WI38 (cell line): ENCODE measurements around the gene AKAP13.

Experiments
- H3K4me3 ChIP-seq: 2 replicates; pipeline ENCODE4 v1.5.1; 2011; ENCODE audit warnings: low read depth, mild to moderate bottlenecking, control low read depth, low read length
- CTCF ChIP-seq: IDR thresholded peaks from 2 replicates; pipeline ENCODE4 v1.5.1; 2012; ENCODE audit warnings: low read depth, mild to moderate bottlenecking, control low read depth, low read length

Gene AKAP13

DNA sequence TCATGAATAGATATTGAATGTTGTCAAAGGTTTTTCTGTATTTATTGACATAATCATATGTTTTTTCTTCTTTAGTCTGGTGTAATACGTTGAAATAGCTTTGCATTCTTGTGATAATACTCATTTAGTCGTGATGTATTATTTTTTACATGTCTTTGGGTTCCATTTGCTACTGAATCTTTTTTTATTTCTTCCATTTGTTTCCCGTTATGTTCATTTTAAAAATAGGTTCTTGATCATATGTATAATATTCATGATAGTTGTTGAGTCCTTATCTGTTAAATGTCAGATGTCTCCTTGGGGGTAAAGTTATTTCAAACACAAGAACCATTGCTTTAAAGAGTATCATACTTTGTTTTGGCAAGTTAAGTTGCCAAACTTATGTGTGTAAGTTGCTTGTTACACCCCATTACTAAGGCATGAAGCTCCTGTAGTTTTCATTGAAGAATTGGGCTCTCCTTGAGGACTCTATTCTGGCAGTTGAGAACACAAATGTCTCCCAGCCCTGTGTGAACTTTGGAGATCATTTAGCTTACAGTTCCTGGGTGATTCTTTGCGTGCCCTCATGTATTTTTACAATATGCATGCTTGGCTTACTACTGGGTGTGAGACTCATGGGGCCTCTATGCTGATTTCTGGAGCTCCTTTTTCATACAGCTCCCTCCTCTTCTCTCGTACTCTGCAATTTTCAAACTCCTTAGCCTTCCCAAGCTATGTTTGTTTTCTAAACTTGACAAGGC is 8.3 kb downstream of the AKAP13 start:
- H3K4me3 ChIP-seq = no peak overlapping the region
- no peak for TF ChIP-seq CTCF

DNA sequence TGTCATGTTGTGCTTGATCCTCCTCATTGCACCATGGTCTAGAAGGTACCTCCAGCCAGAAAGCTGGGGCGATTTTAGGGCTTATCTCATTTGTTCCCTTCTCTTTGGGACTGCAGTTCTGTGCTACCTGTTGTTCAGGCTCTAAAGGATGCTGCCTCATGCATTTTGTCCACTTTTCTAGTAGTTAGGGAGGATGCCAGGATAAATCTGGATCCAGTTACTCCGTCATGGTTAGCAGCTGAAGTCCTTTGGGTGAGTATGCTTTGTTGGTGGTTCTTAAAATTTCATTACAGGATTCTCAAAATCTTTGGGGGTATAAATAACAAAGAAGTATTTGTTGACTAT is 8.9 kb downstream of the AKAP13 start:
- no peak for TF ChIP-seq CTCF
- H3K4me3 ChIP-seq = no peak overlapping the region

DNA sequence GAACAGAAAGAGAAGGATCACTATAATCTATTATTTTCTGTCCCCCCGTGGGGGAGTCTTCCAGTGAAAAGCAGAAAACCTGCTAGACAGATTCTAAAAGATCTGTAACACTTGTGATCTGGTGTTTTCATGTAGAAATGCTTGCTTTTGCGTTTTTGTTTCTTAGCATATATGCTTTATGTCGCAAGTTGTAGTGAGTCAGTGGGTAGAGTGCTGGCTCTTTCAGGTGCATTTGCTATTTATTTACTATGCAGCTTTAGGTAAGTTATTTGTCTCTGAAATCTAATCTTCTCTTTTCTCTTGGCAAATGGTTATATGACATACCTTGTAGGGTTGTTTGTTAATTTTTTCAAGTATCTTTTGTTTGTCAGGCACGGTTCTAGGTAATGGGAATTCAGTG is 9.4 kb downstream of the AKAP13 start:
- no peak overlapping the region for H3K4me3 ChIP-seq
- no peak for TF ChIP-seq CTCF

DNA sequence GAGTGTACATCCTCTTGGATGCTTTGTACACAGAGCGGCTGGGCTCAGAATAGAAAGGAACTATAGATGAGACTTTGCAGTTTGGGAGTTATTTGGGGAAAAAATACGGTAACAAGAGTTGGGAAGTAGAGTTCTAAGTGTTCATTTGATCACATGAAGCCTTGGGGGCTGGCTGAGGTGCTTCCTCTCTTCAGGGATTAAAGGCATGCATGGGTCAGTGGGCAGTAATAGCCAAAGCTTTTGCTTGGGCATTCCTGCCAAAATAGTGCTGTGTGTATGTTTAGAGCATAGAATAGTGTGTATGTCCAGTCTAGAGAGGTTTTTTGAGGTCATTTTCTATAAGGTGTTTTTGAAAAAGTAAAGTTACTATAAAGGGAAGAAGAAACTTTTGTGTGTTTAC is 12.8 kb downstream of the AKAP13 start:
- no peak overlapping the region for H3K4me3 ChIP-seq
- no peak for TF ChIP-seq CTCF

- no peak for TF ChIP-seq CTCF
- H3K4me3 ChIP-seq = no peak overlapping the region
Measured at GRCh38 chr15:85394554-85395333, 14.3 kb downstream of the AKAP13 start.

- no peak for TF ChIP-seq CTCF
- no peak overlapping the region for H3K4me3 ChIP-seq
Measured at GRCh38 chr15:85396554-85396953, 16.2 kb downstream of the AKAP13 start.

- TF ChIP-seq CTCF = no peak
- no peak overlapping the region for H3K4me3 ChIP-seq
Measured at GRCh38 chr15:85397151-85397550, 16.7 kb downstream of the AKAP13 start.
